HG03039 (cell line): ENCODE results near the gene ARHGAP42.
"Not testable (repeated sequence)": the region's sequence is repeated elsewhere in the genome, so short reads cannot be mapped to it uniquely, and the experiment has no call there.

ENCODE experiments used
- ATAC-seq: cut with Tn5 transposase; IDR thresholded peaks from one replicate; pipeline ENCODE4 v1.9.1; 2021; ENCODE audit warnings: mild to moderate bottlenecking, moderate library complexity; ENCODE audit not compliant: unreplicated experiment

Gene ARHGAP42

DNA sequence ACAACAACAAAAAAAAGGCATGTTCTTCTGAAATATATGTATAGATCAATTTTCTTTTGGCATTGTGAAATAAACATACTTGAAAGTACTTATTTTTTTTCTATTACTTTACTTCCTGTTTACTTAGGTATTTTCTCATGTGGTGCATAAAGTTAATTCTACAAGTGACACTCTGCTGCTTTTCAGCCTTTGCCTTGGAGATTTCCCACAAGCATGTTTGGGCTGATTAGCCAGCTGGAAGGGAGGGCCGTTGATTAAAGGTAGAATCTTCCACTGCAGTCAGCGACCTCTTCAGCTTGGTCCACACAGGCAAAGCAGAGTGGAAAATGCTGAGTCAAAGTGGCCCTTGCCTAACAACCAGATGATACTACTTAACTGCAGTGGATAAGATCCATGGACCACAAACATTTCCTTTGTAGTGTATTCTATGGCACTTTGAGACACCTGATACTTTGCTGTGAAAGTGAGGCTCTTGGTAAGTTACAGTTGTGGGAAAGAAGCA lies 176.0 kb downstream of the ARHGAP42 start:
- peak; percentile 85 for ATAC-seq

DNA sequence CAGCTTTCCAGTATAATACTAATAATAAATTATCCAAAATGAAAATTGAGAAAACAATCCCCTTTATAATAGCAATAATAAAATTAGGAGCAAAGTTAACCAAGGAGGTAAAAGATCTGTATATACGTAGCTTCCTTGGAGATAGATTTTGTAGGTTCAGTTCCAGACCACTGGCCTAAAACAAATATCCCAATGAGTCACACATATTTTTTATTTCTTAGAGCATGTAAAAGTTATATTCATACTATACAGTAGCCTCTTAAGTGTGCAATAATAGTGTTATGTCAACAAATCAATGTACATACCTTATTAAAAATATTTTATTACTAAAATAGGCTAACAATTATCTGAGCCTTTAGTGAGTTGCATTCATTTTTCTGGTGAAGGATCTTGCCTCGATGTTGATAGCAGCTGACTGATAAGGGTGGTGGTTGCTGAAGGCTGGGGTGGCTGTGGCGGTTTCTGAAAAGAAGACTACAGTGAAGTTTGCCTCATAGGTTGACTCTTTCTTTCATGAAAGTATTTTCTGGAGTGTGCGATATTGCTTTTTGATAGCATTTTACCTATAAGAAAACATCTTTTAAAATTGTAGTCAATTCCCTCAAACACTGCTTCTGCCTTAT lies 178.5 kb downstream of the ARHGAP42 start:
- no peak for ATAC-seq

GRCh38 chr11:100866453-100866852 lies 179.4 kb downstream of the ARHGAP42 start:
- ATAC-seq = no peak

DNA sequence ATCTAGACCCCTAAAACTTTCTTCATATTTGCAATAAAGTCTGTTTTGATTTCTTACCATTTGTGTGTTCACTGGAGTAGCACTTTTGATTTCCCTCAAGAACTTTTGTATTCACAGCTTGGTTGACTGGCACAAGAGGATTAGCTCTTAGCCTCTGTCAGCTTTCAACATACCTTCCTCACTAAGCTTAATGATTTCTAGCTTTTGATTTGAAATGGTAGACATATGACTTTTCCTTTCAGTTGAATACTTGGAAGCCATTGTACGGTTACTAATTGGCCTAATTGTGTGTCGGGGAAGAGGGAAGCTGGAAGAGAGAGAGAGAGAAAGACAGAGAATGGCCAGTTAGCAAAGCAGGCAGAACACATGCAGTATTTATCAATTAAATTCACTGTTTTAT lies 180.5 kb downstream of the ARHGAP42 start:
- ATAC-seq = no peak

- ATAC-seq = no peak
Measured at GRCh38 chr11:100869328-100869727, 182.2 kb downstream of the ARHGAP42 start.

DNA sequence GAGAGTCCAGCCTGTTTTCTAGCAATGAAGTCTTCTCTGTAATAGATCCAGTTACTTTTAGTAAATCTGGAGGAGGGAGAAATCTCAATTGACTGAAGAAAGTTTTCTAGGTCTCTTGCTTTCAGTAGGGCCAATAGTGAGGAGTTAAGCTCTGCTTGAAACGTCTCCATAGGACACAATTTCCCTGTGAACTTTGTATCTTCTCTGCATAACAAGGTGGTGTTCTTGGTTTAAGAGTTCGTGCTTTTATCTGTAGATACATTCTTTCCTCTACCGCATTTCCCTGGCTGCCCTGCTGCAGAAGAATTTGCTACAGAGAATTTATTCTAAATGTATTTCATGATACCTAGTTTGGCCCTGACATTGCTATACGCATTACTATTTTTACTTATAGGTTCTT lies 183.1 kb downstream of the ARHGAP42 start:
- ATAC-seq = no peak

- ATAC-seq = no peak
Measured at GRCh38 chr11:100872951-100873740, 186.1 kb downstream of the ARHGAP42 start.

DNA sequence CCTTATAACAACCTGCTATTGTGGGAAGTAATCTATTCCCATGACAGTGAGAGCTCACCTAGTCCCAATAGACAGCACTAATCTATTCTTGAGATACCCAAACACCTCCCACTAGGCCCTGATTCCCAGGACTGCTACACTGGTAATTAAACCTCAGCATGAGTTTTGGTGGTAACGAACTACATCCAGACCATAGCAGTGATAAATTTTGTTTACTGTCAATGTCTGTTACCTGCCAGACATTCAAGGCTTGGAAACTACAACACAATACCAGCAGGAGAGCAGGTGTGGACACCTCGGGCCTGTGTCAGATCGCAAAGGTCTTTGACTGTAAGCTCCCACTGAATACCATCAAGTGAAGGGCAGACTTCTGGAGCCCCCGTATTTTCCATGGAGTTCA lies 187.1 kb downstream of the ARHGAP42 start:
- ATAC-seq = no peak

DNA sequence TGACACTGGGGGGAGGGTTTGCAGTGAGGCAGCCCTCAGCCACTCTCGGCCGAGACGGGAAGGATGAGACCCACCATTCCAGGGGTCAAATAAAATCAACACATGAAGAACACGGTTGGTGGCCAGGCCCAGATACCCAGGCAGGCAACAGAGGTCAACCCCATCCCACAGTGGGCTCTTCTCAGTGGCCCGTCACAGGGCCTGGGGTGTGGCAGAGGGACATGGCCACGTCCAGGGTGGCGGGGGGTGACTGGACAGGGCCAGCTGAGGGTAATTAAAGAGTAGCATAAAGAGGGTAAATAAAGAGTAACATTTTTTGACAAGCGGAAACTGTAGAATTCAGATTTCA lies 188.4 kb downstream of the ARHGAP42 start:
- ATAC-seq = no peak

DNA sequence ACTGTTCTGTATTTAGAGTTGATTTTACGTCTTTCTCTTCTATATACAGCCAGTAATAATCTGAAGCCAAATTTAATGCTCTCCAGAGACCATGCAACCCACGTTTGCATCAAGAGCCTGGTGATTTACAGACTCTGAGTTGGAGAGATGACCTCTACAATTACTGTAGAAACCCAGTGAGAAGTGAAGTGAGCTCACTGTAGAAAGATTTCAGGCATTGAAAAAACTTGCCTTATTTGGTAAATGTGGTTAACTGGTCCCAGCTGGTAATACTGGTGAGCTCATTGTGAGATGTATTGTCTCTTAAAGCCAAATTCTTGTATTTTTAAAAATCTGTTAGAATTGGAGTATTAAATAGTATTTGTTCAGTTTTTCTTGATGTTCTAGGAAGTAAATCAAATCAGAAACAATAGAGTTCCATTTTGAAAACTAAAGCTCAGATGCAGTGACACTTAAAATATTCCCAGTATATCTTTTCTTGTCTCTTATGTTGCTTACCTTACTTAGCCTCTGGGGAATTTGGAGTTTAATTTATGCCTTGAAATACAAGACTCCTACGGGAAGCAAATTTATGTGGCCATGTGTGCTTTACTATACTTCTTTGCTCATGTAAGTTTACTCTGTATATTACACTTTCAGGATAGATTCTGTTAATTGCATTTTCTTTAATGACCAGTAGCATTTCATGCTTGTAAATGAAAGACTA lies 189.9 kb downstream of the ARHGAP42 start:
- peak; percentile 79 for ATAC-seq

- no peak for ATAC-seq
Measured at GRCh38 chr11:100878474-100878873, 191.4 kb downstream of the ARHGAP42 start.

DNA sequence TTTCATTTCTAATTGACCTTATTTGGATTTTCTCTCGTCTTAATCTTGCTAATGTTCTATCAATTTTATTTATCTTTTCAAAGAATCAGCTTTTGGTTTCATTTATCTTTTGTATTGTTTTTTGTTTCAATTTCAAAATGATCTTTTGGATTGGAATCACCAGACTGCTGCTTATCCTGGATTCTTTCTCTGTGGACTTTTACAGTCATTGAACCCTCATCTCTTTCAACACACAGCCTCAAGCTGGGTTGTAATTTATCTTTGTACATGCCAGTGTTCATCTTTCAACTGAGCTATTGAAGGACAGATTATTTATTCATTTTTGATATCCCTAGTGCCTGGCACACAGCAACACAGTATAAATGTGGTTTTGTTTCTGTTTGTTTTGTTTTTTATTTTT lies 195.9 kb downstream of the ARHGAP42 start:
- no peak for ATAC-seq

DNA sequence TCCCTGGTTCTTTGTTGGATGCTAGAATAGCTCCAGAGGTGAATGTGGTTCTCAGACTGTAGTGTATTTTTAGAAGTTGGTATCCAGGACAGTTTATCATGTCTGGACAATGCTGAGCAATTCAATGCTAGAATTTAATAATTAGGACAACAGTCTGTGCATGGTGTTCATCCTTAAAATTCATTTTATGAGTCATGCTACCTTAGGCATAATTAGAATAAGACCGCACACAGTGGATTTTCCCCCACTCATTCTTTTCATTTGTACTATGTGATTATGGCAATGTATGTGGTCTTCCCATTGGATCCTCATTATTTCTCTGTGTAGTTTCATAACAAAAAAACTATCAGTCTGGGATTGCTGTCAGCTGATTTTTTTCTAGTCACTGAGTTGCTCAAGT lies 196.7 kb downstream of the ARHGAP42 start:
- no peak for ATAC-seq

GRCh38 chr11:100887659-100888058 lies 200.6 kb downstream of the ARHGAP42 start:
- ATAC-seq = no peak

GRCh38 chr11:100888836-100889235 lies 201.7 kb downstream of the ARHGAP42 start:
- no peak for ATAC-seq

DNA sequence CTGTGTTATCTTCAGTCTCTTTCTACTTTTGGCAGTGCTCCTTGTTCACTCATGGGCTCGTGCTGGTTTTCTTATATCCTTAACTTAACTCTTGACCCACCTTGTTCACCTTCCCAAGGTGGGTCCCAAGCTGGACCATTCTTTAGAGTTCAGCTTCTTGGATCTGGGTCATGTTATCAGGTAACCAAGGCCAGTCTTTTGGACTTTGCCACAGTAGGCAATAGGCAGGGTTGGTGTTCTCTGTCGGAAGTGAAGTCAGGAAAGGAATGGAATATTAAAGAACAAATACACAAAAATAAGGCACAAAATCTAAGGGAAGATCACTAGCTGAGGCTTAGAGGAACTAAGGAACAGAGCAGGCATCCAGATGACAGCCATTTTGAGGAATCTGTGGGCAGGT lies 202.7 kb downstream of the ARHGAP42 start:
- no peak for ATAC-seq

DNA sequence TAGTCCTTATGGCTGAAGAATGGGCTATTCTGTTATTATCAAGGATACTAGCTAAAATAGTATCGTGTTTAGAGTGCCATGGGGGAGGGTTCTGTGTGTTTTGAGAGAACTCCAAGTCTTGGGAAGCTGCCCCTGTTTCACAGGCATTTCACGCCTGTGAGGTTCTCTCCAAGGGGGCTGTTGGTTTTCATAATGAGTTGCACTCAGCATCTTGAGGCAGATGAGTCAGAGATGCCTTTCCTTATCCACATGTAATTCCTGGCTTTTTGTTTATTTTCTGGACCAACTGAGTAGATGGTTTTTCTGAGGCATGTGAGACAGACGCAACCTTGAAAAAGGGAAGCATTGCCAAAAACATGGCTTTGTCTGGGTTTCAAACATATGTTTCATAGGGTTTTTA lies 203.7 kb downstream of the ARHGAP42 start:
- no peak for ATAC-seq

DNA sequence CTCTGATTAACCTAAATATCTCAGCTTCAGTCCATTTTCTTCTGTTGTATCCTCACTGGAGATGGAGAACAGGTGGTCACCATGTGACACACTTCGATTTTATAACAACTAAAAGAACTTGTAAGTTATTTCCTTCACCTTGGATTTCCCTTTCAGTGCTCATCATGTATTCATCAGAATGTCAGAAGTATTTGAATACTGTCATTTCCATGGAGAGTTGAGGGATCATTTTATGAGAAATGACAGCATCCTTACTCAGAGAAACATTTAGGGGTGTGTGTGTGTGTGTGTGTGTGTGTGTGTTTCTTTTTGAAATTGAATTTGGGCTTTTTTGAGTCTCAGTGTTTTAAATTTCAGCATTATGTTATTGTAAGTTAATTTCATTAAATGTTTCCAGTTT lies 205.8 kb downstream of the ARHGAP42 start:
- ATAC-seq = no peak

DNA sequence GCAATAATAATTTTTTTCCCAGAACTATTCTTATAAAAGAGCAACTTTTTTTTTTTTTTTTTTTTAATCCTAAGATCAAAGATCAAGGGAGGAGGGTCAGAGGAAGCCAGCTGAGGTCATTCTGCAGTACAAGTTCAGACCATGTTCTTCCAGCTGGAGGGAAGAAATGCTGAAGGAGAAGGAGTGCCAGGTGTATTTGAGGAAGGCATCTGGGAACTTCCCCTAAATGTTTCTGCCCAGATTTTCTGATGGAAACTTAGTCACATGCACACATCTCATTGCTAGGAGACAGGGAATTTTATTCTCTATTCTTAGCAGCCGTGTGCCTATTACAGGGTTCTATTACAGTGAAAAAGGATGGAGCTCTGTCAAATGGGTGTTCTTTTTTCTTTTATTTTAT lies 208.4 kb downstream of the ARHGAP42 start:
- no peak for ATAC-seq

- not testable (repeated sequence) for ATAC-seq
Measured at GRCh38 chr11:100895976-100896375, 208.9 kb downstream of the ARHGAP42 start.

- not testable (repeated sequence) for ATAC-seq
Measured at GRCh38 chr11:100901471-100901870, 214.4 kb downstream of the ARHGAP42 start.
